NCI-H1417 treated with DMSO at 0.1 percent for 48 hours (cell line): ENCODE measurements around the gene EEF2.

Source experiments
- DNase-seq: peaks from one replicate; lab custom pipeline; 2025; lab: John Stamatoyannopoulos, UW

EEF2 gene

DNA sequence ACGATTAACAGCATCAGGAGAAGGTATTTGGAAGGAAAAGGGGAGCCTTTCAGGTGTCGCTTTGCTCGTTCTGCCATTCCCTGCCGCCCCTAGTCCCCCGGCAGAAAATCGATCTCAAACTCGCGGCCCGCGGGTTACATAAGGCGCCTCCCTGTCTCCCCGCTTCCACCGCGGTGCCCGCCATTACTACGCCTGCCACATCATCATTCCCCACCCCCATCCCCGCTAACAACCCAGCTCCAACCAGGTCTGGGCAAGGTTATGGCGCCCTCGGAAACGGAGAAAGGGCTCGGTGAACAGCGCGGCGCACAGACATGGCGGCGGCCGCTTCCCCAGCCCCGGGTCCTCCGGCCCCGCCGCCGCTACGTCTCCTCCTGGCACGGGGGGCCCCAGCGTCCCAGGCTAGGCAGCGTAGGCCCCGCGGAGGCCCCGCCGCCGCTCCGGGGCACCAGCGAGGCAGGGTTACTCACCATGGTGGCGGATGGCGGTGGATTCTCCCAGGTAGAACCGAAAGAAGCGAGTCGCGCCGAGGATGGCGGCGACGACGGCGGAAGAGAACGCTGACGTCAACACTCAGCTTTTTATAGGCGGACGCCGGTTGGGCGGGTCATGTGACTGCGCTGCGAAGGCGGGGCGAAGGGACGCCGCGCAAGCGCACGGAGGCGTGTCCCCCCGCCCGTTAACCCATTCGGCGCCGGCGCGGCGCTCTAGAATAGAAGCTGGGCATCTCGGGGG is at the start of gene EEF2:
EEF2 (minus strand) TSS at position 556 of the 735 bp plus-strand sequence; CDS start at position 473, 83 bp downstream.
- peak; percentile 86 for DNase-seq

DNA sequence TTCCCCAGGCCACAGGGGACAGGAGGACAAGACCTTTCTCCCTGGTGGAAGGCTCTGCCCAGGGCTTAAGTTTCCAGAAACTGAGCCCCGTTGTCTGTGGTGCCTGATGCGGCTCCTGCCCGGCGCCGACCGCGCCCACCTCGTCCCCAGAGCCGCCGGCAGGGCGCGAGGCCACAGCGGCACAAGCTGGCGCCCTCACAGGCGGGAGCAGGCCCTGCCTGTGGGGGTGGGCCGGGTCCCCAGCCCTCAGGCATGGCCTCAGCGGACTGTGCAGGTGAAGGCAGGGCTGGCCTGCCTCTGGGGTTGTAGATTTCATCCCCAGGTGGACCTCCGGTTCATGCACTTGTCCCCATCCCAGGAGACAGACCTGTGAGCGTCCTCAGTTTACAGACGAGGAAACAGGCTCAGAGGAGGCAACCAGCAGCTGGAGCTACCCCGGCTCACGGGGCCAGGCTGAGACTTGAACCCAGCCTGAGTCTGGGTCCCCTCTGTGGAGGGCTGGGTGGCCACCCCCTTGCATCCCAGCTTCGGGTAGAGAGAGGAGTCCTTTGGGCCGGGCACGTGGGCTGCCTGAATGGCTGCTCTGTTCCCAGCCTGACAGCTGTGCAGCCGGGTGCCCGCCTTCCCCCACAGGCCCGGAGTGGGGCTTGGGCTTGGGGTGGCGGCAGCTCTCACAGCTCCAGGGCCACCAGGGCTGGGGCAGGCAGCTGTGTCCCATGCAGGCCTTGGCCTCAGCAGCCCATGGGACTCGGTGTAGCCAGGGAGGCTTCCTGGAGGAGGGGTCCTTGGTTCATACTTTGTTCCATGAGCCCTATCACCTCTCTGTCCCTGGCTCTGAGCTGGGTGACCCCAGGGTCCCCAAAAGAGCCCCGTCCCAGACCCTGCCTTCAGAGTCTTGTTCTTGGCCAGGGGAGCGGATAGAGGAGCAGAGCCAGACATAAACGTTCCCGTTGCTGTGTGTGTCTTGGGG is 49.1 kb upstream of the EEF2 start:
- DNase-seq, result no peak

GRCh38 chr19:4033028-4033956 is 48.0 kb upstream of the EEF2 start:
- no peak for DNase-seq

- DNase-seq, result no peak
Observed at GRCh38 chr19:4032436-4032835, 47.2 kb upstream of the EEF2 start.

- DNase-seq, result no peak
Observed at GRCh38 chr19:4031420-4031819, 46.2 kb upstream of the EEF2 start.

GRCh38 chr19:4030981-4031380 is 45.7 kb upstream of the EEF2 start:
- DNase-seq, result no peak

DNA sequence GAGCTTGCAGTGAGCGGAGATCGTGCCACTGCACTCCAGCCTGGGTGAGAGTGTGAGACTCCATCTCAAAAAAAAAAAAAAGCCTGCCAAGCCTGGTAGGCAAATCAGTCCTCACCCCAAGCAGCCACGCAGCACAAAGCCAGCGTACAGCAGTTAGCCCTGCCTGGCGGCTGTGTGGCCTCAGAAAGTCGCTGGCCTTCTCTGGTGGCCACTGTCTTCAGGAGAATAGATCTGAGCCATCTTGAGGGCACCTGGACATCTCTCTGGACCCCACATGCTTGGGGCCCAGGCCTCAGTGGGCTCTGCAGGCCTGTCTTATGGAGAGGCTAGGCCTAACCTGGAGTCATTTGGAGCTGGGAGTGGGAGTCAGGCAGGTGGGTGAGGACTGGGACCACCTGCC is 45.3 kb upstream of the EEF2 start:
- no peak for DNase-seq

DNA sequence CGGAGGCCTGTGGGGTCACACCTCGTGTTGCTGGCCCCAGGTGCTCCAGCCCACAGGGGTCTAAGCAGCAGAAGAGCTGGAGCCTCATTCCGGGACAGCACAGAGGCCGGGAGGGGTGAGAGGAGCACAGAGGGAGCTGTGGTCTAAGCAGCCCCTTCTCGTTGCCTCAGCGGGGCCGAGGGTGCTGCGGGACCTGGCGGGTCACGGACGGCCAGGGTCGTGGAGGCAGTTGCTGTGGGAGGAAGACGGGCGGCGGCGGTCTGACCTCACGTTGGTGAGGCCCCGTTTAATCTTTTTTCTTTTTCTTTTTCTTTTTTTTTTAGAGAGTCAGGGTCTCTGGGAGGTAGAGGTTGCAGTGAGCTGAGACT is 44.0 kb upstream of the EEF2 start:
- DNase-seq, result no peak

- no peak for DNase-seq
Observed at GRCh38 chr19:4028334-4029246, 43.3 kb upstream of the EEF2 start.

- DNase-seq, result no peak
Observed at GRCh38 chr19:4027146-4027545, 41.9 kb upstream of the EEF2 start.

DNA sequence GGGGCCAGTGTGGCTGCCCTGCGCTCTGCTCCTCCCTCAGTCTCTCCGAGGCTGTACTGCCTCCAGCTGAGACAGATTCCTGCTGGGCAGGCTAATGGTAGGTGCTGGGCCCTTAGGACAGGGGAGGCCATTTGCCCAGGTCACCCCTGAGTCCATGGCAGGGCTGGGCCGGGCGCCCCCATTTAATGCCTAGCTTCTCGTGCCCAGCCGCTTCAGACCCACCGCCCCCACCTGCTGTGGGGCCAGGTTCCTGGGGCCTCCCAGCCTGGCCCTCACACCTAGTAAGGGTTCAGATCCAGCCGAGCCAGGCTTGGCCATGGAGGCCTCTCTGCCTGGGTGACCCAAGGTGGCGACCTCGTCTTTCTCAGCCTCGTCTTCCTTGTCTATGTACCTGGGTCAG is 40.1 kb upstream of the EEF2 start:
- no peak for DNase-seq

- no peak for DNase-seq
Observed at GRCh38 chr19:4023600-4024398, 38.5 kb upstream of the EEF2 start.

- no peak for DNase-seq
Observed at GRCh38 chr19:4019578-4019977, 34.3 kb upstream of the EEF2 start.

- DNase-seq, result no peak
Observed at GRCh38 chr19:4018775-4019504, 33.7 kb upstream of the EEF2 start.

GRCh38 chr19:4018140-4018613 is 32.9 kb upstream of the EEF2 start:
- DNase-seq, result no peak

DNA sequence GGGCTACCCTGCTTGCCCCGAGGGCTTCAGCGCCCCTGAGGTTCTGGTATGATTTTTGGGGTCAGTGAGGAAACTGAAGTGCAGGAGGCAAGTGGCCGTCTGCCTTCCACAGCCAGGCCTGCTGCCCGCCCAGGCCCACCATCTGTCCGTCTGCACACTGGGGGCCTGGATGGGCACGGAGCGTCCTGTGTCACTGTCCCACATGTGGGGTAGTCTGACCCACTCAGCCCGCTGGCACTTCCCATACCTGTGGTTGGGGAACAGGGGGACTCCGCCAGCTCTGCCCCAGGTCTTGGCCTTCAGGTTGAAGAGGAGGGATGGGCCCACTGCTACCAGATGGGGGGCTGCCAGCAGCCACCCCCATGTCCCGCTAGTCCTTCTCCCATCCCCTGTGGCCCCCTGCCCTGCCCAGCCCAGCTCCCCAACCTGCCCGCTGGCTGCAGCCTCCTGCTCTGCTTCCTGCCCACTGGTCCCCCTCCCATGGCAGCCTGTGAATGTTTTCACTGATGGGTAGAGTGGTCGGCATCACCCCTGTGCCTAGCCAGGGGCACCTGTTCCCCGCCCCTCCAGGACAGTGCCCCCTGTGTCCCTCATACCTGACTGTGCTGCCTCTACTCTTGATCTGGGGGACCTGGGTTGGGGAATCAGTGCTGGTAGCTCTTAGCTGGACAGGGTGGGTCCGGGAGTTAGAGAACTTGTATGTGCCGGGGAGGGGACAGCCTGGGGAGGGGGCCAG is 31.8 kb upstream of the EEF2 start:
- DNase-seq, result no peak

DNA sequence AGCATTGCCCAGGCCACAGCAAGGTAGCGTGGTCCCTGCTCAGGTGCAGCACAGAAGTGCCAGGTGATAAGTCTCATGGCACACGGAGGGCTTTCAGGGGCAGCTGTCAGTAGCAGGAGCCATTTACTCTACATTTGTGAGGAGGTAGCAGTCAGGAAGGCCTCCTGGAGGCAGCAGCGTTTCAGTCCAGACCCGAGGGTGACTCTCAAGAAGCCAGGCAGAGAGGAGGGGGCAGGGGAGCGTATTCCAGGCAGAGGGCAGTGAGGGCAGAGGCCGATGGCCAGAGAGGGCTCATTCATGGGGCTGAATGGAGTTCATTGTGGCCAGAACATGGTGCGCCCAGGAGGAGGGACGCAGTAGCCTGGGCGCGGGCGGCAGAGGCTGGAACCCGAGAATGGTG is 31.2 kb upstream of the EEF2 start:
- no peak for DNase-seq

- no peak for DNase-seq
Observed at GRCh38 chr19:4015705-4016402, 30.6 kb upstream of the EEF2 start.
